Gastrocnemius medialis (tissue), 4 donors: ENCODE measurements around the gene ATM.

Experiments
- POLR2A ChIP-seq, 2 donors: fragments of 450-650 bp; IDR thresholded peaks; one replicate each; pipeline ENCODE4 v1.6.1; 2017; ENCODE audit warnings: antibody characterized with exemption in 2 of 2, mild to moderate bottlenecking in 2 of 2, moderate library complexity in 2 of 2
- TF ChIP-seq, protein P1 (sequence below), 5 experiments: fragments of 450-650 bp in 3 of 5; fragments of 200-600 bp in 2 of 5; sonication (generic) in 2 of 5; IDR thresholded peaks in 4 of 5; conservative IDR thresholded peaks in 1 of 5; 1 replicate in 4 of 5; 2 replicates in 1 of 5; pipeline ENCODE4 v1.5.1; 2016 to 2019; ENCODE audit warnings: antibody characterized with exemption in 5 of 5, mild to moderate bottlenecking in 3 of 5, moderate library complexity in 3 of 5

DNA sequence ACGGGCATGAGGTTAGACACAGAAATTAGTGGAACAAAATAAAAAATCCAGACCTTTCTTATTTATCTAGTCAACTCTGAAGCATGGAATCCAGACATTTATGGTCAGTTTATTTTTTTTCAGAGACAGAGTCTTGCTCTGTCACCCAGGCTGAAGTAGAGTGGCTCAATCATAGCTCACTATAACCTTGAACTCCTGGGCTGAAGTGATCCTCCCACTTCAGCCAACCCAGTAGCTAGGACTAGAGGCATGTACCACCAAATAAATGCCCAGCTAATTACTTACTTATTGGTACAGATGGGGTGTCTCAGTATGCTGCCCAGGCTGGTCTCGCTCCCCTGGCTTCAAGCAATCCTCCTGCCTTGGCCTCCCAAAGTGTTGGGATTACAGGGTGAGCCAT lies 9.1 kb upstream of the ATM start:
- TF ChIP-seq, protein P1, sequence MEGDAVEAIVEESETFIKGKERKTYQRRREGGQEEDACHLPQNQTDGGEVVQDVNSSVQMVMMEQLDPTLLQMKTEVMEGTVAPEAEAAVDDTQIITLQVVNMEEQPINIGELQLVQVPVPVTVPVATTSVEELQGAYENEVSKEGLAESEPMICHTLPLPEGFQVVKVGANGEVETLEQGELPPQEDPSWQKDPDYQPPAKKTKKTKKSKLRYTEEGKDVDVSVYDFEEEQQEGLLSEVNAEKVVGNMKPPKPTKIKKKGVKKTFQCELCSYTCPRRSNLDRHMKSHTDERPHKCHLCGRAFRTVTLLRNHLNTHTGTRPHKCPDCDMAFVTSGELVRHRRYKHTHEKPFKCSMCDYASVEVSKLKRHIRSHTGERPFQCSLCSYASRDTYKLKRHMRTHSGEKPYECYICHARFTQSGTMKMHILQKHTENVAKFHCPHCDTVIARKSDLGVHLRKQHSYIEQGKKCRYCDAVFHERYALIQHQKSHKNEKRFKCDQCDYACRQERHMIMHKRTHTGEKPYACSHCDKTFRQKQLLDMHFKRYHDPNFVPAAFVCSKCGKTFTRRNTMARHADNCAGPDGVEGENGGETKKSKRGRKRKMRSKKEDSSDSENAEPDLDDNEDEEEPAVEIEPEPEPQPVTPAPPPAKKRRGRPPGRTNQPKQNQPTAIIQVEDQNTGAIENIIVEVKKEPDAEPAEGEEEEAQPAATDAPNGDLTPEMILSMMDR (IDR thresholded peaks at IDR 0.05 in 4 of 5, conservative IDR thresholded peaks at IDR 0.05 in 1 of 5): no peak
- no peak for TF ChIP-seq POLR2A (IDR thresholded peaks at IDR 0.05)
